ENCODE data around the gene FGGY. TPM values are rescaled to one million over a fixed set of nuclear protein-coding genes. Genes with fewer than 3 reads are reported as not detected.
"Not testable (repeated sequence)": the region's sequence is repeated elsewhere in the genome, so short reads cannot be mapped to it uniquely, and the experiment has no call there.

Gene FGGY
- total RNA-seq, 1 experiment from 2014 or later, result 10.2 TPM

GRCh38 chr1:59617434-59617833, 320.5 kb downstream of the FGGY start:
- in situ Hi-C loops (cut with HindIII; ENCODE audit: low sequenced_read_pairs), result no loop called here

GRCh38 chr1:59619557-59619956, 322.7 kb downstream of the FGGY start:
- in situ Hi-C loops (cut with HindIII; ENCODE audit: low sequenced_read_pairs), result no loop called here
- no peak for DNase-seq (ENCODE audit: low spot score)

More at GRCh38 chr1:59617434-59617833, 320.5 kb downstream of the FGGY start:
- no peak for DNase-seq (ENCODE audit: low spot score)

- in situ Hi-C loops (cut with HindIII; ENCODE audit: low sequenced_read_pairs), result no loop called here
Observed at GRCh38 chr1:59625384-59625783, 328.5 kb downstream of the FGGY start.

GRCh38 chr1:59631561-59632255, 334.8 kb downstream of the FGGY start:
- in situ Hi-C loops (cut with HindIII; ENCODE audit: low sequenced_read_pairs), result no loop called here
- peak; percentile 23 for DNase-seq (ENCODE audit: low spot score)

More at GRCh38 chr1:59625384-59625783, 328.5 kb downstream of the FGGY start:
- DNase-seq (ENCODE audit: low spot score), result no peak

- in situ Hi-C loops (cut with HindIII; ENCODE audit: low sequenced_read_pairs), result no loop called here
- DNase-seq (ENCODE audit: low spot score), result no peak
Observed at GRCh38 chr1:59635097-59635496, 338.2 kb downstream of the FGGY start.

GRCh38 chr1:59638231-59638711, 341.4 kb downstream of the FGGY start:
- DNase-seq (ENCODE audit: low spot score), result peak; percentile 4
- in situ Hi-C loops (cut with HindIII; ENCODE audit: low sequenced_read_pairs), result no loop called here

- in situ Hi-C loops (cut with HindIII; ENCODE audit: low sequenced_read_pairs), result no loop called here
- no peak for DNase-seq (ENCODE audit: low spot score)
Observed at GRCh38 chr1:59639266-59639665, 342.4 kb downstream of the FGGY start.

- in situ Hi-C loops (cut with HindIII; ENCODE audit: low sequenced_read_pairs), result no loop called here
- no peak for DNase-seq (ENCODE audit: low spot score)
Observed at GRCh38 chr1:59640851-59641250, 344.0 kb downstream of the FGGY start.

- in situ Hi-C loops (cut with HindIII; ENCODE audit: low sequenced_read_pairs), result no loop called here
- DNase-seq (ENCODE audit: low spot score), result no peak
Observed at GRCh38 chr1:59641836-59642235, 344.9 kb downstream of the FGGY start.

GRCh38 chr1:59643526-59643925, 346.6 kb downstream of the FGGY start:
- no peak for DNase-seq (ENCODE audit: low spot score)
- in situ Hi-C loops (cut with HindIII; ENCODE audit: low sequenced_read_pairs), result no loop called here

GRCh38 chr1:59645893-59646292, 349.0 kb downstream of the FGGY start:
- DNase-seq (ENCODE audit: low spot score), result no peak
- in situ Hi-C loops (cut with HindIII; ENCODE audit: low sequenced_read_pairs), result no loop called here

GRCh38 chr1:59653142-59653958, 356.5 kb downstream of the FGGY start:
- in situ Hi-C loops (cut with HindIII; ENCODE audit: low sequenced_read_pairs); DNase-seq (ENCODE audit: low spot score): not testable (repeated sequence)

GRCh38 chr1:59653968-59654367, 357.1 kb downstream of the FGGY start:
- in situ Hi-C loops (cut with HindIII; ENCODE audit: low sequenced_read_pairs), result no loop called here

GRCh38 chr1:59657873-59658465, 361.1 kb downstream of the FGGY start:
- in situ Hi-C loops (cut with HindIII; ENCODE audit: low sequenced_read_pairs), result no loop called here
- no peak for DNase-seq (ENCODE audit: low spot score)

More at GRCh38 chr1:59653968-59654367, 357.1 kb downstream of the FGGY start:
- no peak for DNase-seq (ENCODE audit: low spot score)

- in situ Hi-C loops (cut with HindIII; ENCODE audit: low sequenced_read_pairs), result no loop called here
- DNase-seq (ENCODE audit: low spot score), result no peak
Observed at GRCh38 chr1:59664166-59664565, 367.3 kb downstream of the FGGY start.

- no peak for DNase-seq (ENCODE audit: low spot score)
- in situ Hi-C loops (cut with HindIII; ENCODE audit: low sequenced_read_pairs), result no loop called here
Observed at GRCh38 chr1:59666106-59666505, 369.2 kb downstream of the FGGY start.

GRCh38 chr1:59667020-59667419, 370.1 kb downstream of the FGGY start:
- DNase-seq (ENCODE audit: low spot score), result no peak
- in situ Hi-C loops (cut with HindIII; ENCODE audit: low sequenced_read_pairs), result no loop called here

GRCh38 chr1:59669752-59670312, 372.9 kb downstream of the FGGY start:
- DNase-seq (ENCODE audit: low spot score), result peak; percentile 19
- in situ Hi-C loops (cut with HindIII; ENCODE audit: low sequenced_read_pairs), result no loop called here

- in situ Hi-C loops (cut with HindIII; ENCODE audit: low sequenced_read_pairs), result no loop called here
- DNase-seq (ENCODE audit: low spot score), result no peak
Observed at GRCh38 chr1:59670662-59671061, 373.8 kb downstream of the FGGY start.

Measured in G401 (cell line).